Mesothelial cell of epicardium (in vitro differentiated cells): ENCODE measurements around the gene DISP1. TPM values are rescaled to one million over a fixed set of nuclear protein-coding genes. Genes with fewer than 3 reads are reported as not detected.

ENCODE experiments used
- DNase-seq, 2 experiments: peaks; one replicate each; pipeline ENCODE4 v3.0.0; 2021; ENCODE audit warnings: low spot score in 2 of 2; ENCODE audit not compliant: unreplicated experiment in 2 of 2
- H3K27ac Mint-ChIP-seq: 2 replicates; pipeline ENCODE4 v1.8.0; 2021; ENCODE audit warnings: mixed read lengths
- H3K27me3 Mint-ChIP-seq: 2 replicates; pipeline ENCODE4 v1.8.0; 2021; ENCODE audit warnings: low read depth, mixed read lengths
- H3K36me3 Mint-ChIP-seq: 2 replicates; pipeline ENCODE4 v1.8.0; 2021; ENCODE audit warnings: mixed read lengths
- H3K4me1 Mint-ChIP-seq: 2 replicates; pipeline ENCODE4 v1.8.0; 2021; ENCODE audit warnings: mixed read lengths
- H3K4me3 Mint-ChIP-seq: 2 replicates; pipeline ENCODE4 v1.8.0; 2021; ENCODE audit warnings: mild to moderate bottlenecking, moderate library complexity, mixed read lengths
- H3K9me3 Mint-ChIP-seq: 2 replicates; pipeline ENCODE4 v1.8.0; 2021; ENCODE audit warnings: mixed read lengths
- CTCF ChIP-seq: fragments of 200-600 bp; sonication (generic); IDR thresholded peaks from one replicate; pipeline ENCODE4 v1.5.0; 2021; ENCODE audit warnings: antibody characterized with exemption; ENCODE audit not compliant: unreplicated experiment
- total RNA-seq: library from RNA; stranded (reverse); gene quantifications from 3 replicates; pipeline ENCODE4 v1.2.1, GENCODE V29; 2021

The DISP1 gene
- total RNA-seq, 1 donor from 2014 or later = 91.7 TPM

- no peaks in the 10 kb centered on the region for H3K27me3 Mint-ChIP-seq
- H3K9me3 Mint-ChIP-seq = peaks cover 10% of the 10 kb centered on the region
- peaks cover 44% of the 10 kb centered on the region for H3K4me1 Mint-ChIP-seq
- H3K27ac Mint-ChIP-seq = peak overlapping the region; percentile 84
- no peak for DNase-seq
- TF ChIP-seq CTCF = no peak
- H3K36me3 Mint-ChIP-seq = peaks cover 1% of the 10 kb centered on the region
- H3K4me3 Mint-ChIP-seq = no peak overlapping the region
These were observed 29.9 kb upstream of the DISP1 start for GRCh38 chr1:222784916-222785315.

GRCh38 chr1:222785529-222785928 lies 29.3 kb upstream of the DISP1 start:
- no peak for DNase-seq
- Mint-ChIP-seq H3K27me3 (no peaks in the 10 kb centered on the region), H3K4me1 (peaks cover 44% of the 10 kb centered on the region), H3K27ac (peak overlapping the region; percentile 84), H3K9me3 (peaks cover 4% of the 10 kb centered on the region), H3K36me3 (peaks cover 1% of the 10 kb centered on the region), H3K4me3 (no peak overlapping the region)
- TF ChIP-seq CTCF = no peak

GRCh38 chr1:222786121-222786520 lies 28.7 kb upstream of the DISP1 start:
- H3K9me3 Mint-ChIP-seq = no peaks in the 10 kb centered on the region
- H3K36me3 Mint-ChIP-seq = peaks cover 1% of the 10 kb centered on the region
- H3K4me1 Mint-ChIP-seq = peaks cover 48% of the 10 kb centered on the region
- DNase-seq = no peak
- no peak for TF ChIP-seq CTCF
- no peak overlapping the region for H3K4me3 Mint-ChIP-seq
- no peaks in the 10 kb centered on the region for H3K27me3 Mint-ChIP-seq
- H3K27ac Mint-ChIP-seq = peak overlapping the region; percentile 26

- Mint-ChIP-seq H3K27ac (no peak overlapping the region), H3K4me1 (peaks cover 60% of the 10 kb centered on the region), H3K4me3 (no peak overlapping the region), H3K27me3 (no peaks in the 10 kb centered on the region), H3K9me3 (no peaks in the 10 kb centered on the region), H3K36me3 (no peaks in the 10 kb centered on the region)
- DNase-seq = no peak
- no peak for TF ChIP-seq CTCF
These were observed 27.1 kb upstream of the DISP1 start for GRCh38 chr1:222787729-222788128.

GRCh38 chr1:222788402-222789156 lies 26.3 kb upstream of the DISP1 start:
- Mint-ChIP-seq H3K4me1 (peaks cover 66% of the 10 kb centered on the region), H3K27me3 (no peaks in the 10 kb centered on the region), H3K9me3 (no peaks in the 10 kb centered on the region), H3K4me3 (no peak overlapping the region), H3K27ac (no peak overlapping the region), H3K36me3 (no peaks in the 10 kb centered on the region)
- DNase-seq = no peak
- no peak for TF ChIP-seq CTCF
